GM19372 (cell line): ENCODE measurements around the gene RNLS.

Experiments
- ATAC-seq: cut with Tn5 transposase; IDR thresholded peaks from one replicate; pipeline ENCODE4 v1.9.1; 2021; ENCODE audit warnings: mild to moderate bottlenecking, low read depth, moderate library complexity; ENCODE audit not compliant: unreplicated experiment

RNLS gene

DNA sequence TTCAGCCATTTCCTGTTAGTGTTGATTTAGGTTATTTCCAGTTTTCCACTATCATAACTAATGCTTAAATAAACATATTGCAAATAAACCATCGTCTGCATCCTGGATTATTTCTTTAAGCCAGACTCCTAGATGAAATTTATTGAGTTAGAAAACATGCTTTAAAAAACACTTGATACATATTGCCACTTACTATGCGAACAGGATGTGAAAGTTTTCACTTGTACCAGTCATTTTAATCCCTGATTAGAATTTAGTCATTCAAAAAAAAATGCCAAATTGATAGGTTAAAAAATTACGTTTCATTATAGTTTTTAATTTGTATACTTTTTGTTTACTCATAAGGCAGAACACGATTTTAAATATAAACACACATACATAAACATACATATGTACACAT is 309.6 kb downstream of the RNLS start:
- no peak for ATAC-seq

DNA sequence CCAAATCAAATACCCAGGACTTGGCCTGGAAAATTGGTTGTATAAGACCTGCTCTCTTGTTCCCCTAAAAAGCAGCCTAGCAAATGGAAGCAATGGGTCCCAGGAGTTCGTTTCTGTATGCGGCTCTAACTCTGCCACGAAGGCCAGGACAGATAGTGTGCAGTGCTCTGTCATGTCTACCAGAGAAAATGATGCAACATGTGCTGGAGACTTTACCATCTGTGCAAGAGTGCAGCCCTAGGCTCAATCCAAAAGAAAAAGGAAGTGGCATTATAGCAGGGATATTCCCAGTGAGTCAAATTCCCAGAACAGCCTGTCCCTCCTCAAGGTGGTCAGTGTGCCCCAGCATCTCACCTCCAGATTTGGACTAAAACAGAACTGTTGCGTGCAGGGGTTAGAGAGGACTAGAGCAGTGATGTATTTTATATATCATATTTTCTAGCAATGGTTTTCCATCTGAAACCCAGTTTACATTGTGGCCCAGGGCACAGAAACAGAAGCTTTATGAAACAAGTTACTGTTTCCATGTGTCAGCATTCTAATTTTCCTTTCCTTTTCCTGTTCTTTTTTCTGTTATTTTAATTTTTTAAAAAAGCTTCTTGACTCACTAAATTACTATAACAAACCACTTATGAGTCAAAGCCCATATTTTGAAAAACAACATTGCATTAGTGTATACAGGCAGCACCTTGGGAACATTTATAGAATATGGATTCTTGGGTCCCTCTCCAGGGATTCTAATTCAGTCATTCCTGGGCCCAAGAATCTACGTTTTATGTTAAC is 311.2 kb downstream of the RNLS start:
- peak; percentile 10 for ATAC-seq

DNA sequence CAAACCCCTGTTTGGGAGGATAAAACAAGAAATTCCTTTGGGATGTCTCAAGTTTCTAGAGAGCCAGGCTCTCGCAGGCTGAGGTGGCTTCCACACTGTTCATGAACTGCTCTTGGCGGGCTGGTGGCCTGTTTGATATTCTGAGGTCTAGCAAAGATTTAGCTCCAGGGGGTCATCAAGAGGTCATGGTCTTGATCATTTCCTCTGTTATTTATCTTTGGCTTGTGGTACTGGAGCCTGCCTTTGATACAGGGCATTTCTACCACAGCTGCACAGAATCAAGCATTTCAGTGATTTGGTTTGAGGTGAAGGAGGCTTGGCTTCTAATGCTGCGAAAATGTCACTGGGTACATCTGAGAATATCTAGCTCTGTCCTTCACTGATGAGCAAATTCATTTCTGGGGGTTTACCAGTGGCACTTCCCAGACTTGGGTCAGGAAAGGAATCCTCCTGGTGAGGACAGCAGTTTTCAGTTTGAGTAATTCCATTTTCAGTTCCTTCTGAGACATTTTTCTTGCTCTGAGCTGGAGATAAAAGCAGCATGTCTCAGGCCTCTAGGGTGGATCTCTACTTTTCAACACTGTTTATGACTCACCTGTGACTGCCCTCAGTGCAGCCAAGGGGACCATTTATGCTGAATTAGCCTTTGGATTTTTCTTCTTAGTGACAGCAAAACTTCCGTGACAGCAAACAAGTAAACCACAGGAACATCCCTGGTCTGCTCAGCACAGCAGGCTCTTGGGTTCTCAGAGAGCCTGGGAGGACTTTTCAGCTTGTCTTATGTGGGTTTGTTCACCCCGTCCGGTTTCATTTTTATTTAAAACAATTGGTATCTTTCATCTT is 312.0 kb downstream of the RNLS start:
- ATAC-seq: peak; percentile 82

DNA sequence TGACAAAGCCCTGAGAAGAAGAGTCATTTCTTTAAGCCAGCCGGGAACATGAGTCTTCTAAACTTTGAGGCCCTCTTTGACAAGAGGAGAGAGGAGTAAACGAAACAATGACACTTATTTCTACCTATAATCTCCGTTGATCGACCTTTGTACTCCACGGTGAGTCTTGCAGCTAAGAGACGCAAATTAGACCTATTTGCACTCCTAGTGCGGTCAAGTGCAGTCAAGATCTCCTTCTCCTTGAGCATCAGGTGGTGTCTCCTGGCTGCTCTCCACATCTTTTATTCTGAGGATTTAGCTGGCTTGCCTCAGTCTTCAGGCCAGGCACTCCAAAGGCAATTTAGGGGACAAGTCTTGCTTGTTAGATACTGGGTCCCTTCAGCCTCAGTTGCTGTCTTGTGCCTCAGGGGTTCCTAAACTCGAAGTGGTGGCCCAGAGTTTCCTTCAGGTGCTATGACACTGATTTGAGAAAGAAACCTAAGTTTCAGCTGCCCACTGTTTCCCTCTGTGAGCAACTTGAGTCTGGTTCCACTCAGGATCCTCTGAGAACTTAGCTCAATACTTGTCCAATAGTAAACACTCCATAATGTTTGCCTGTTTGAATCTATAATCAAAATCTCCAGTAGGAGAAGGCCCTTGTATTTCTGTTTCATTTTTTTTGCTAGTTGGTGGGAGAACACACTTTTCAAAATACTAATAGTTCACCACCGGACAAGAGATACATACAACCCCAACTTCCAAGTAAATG is 312.9 kb downstream of the RNLS start:
- ATAC-seq: no peak

DNA sequence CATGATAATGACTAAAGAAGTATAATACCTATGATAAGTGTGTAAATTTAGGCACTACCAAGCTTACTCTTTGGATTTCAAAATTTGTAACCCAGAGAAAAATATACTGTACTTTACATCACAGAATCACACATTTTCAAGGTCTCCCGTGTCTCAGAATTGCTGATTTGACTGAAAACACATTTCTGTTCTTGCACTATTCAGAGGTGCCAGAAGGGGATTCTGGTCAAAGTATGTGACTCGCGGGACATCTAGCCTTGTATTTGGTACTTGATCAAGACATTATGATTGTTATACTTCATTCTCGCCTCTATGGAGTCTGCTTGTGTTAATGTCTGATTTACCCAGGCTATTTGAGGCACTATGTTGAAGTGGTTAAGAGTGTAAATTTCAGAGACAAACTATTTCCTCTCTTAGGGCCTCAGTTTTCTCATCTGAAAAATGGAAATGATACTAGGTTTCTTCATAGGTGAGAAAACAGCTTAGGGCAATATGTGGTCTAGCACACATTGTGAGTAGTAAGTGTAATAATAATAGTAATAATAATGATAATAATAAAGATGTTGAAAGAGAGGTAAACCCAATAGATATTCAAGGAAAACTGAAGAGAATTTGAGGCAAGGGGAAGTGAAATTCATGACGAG is 320.4 kb downstream of the RNLS start:
- no peak for ATAC-seq

DNA sequence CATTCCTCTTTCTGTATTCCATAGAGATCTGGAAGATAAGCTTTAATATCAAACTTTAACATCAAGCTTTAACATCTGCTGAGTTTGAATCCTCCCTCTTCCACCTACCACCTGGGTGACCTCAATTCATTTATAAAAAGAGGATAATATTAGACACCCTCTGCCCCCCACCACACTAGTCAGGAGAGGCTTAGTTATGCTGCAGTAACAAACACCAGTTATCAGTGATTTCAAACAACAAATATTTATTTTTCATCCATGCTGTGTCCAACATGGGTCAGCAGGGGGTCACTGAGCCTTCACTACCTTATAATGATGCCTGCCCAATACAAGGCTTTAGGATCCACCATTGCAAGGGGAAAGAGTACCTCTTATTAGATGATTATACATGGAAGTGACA is 322.0 kb downstream of the RNLS start:
- ATAC-seq: no peak

DNA sequence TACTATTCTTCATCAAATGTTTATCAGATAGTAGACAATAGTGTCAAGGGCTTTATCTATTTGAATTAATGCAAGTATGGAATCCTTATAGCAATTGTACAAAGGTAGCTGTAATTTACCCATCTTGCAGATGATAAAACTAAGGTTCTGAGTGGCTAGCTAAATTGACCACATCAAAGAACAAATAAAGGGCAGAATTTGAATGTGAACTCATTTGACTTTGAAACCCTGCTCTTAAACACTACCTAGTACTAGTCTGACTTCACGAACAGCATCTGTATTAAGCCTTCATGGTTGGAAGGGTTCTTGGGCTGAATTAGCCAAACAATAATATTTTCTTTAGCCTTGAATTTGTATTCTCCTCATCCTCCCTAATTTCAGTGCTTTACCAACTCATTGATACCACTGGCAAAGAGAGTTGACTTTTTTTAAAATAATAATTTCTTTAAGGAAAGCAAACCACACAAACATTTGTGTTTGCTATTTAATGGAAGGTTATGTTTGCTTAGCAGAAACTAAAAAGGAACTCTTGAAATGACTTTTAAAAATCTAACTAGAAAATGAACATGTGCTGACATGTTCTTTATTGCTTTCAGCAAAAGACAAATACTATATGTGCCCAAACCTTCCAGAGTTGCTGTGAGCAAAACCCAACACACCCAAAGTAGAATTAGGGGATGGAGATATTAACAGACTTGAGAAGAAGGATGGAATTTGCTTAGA is 322.6 kb downstream of the RNLS start:
- no peak for ATAC-seq

DNA sequence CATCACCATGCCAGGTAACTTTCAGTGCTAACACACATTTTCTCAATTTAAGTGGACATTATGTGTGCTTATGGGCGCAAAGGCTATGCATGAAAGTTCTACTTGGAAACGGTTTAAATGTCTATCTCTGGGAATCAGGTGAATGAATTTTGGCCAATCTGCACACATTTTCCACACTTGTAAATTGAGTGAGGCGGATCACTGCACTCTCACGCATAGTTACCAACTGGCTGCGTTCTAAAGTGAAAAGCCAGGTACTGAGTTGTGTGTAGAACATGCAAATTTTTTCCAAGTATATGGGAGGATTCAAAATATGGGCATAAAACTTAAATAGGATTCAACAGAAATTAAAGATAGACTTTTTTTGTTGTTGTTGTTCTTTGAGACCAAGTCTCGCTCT is 323.7 kb downstream of the RNLS start:
- no peak for ATAC-seq

DNA sequence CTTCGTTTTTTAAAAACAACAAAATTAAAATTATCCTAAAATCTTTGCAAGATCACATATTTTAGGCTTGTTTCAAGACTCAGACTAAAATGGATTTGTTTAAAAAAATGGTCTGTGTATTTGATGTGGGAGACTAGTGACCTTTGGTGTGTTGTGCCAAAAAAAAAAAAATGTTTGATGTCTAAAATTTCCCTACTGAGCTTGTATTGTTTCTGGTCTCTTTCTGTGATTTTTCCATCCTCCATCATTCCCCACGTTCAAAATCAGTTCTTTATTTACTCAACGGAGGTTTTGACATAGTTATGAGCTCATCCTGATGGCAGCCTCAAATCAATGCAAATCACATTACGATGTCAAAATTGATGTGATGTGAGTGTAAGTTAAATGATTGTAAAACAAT is 326.2 kb downstream of the RNLS start:
- no peak for ATAC-seq

DNA sequence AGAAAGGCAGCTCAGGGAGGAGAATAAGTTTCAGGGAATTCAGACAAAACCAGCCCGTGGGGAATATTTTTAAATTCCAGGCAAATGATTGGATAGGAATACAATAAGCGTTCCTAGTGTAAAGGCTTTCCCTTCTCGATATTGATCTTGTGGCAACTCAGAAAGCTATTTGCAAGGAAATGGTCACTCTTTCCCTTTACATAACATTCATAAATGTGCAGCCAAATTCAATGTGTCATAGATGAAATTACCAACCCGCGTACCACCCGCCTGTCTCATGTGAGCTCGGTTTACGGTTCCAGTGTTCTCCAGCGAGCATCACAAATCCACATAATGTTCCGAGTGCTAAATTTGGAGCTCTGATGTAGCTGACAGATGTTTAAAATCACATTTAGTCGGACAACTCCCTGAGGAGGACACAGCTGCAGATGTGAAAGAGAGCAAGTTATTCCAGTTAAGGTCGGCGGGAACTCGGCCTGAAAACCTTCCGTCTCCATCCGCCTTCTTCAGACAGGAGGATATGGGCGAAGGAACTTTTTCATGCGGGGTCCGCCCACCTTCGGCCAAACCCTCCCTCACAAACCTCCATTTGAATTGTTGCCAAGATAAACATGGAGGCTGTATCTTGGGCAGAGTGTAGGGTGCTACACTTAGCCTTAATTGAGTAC is 327.0 kb downstream of the RNLS start:
- no peak for ATAC-seq

DNA sequence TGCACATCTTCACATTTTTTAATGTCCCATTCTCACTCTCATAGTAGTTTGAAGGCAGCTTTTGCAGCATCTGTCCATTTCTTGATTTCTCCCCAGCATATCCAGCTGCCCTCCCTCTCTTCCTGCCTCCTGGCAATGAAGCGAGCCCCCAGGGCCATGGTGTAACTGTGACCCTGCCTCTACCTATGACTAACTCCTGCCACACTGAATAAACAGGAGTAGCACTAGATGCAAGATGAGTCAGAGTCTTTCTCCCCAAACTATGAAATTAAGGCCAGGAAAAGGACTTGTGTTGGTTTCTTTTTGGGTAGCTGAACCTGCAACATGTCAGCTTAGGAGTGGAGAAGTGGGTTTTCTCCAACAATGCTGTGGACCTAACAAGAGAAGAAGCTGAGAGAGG is 329.0 kb downstream of the RNLS start:
- ATAC-seq: no peak

DNA sequence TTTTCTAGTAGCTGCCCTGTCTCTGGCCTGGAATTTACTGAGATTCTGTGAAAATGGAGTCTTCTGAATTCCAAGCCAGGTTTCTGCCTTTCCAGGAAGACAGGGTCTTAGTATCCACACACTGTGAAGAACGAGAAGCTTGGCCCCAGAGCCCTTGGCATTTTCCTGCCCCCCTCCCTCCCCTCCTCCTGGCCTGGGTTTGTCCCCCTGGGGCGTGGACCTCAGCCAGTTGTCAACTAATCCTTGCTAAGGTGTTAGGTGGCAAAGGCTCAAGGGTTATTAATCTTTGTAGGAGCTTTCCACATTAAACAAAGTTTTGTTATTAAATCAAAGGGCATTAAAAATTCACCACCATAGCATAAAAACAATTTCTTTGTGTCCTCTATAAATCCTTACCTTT is 329.5 kb downstream of the RNLS start:
- no peak for ATAC-seq

DNA sequence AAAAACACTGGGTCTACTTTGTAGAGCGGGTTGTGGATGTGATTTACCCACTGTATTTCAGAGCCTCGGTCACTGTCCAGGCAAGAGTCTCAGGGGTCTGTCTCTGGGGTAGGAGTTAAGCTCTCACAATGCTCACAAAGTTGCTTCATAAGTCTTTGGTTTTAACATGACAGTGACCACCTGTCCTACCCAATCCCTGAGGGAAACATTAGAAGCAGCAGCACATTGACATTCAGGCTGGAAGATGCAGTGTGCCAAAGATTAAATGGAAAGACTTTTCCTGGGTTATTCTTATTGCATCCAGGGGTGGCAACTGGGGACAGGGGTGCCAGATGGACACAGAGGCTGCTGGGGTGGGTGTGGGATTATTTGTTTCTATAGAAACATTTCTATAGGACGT is 330.0 kb downstream of the RNLS start:
- ATAC-seq: no peak

DNA sequence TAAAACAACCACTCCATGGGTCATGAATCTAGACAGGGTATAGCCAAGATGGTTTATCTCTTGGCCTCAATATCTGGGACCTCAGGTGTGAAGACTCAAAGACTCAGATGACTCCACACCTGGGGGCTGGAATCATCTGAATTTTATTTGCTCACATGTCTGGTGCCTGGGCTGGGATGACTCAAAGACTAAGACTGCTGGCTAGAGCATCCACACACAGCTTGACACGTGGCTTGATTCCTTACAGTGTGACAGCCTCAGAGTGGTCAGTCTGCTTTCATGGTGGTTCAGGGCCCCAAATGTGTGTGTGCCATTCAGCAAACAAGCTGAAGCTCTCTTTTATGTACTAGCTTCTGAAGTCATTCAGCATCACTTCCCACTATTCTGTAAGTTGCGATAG is 333.7 kb downstream of the RNLS start:
- no peak for ATAC-seq

DNA sequence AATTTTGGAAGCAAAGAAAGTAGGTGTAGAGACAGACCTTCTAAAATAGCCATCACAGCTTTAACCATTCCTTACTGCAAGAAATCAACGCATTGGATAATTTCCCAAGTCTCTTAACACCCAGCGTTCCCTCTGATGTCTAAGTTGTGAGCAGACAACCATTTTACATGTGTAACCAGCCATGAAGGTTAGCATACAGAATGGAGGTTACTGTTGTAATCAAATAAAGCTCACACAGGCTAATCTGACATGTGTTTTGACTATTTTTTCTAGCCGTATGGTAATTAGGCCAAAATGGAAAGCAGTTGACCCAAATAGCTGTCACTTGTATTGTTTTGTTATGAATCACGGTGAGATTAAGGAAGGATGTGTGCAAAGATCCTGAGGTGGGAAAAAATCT is 336.4 kb downstream of the RNLS start:
- ATAC-seq: no peak

DNA sequence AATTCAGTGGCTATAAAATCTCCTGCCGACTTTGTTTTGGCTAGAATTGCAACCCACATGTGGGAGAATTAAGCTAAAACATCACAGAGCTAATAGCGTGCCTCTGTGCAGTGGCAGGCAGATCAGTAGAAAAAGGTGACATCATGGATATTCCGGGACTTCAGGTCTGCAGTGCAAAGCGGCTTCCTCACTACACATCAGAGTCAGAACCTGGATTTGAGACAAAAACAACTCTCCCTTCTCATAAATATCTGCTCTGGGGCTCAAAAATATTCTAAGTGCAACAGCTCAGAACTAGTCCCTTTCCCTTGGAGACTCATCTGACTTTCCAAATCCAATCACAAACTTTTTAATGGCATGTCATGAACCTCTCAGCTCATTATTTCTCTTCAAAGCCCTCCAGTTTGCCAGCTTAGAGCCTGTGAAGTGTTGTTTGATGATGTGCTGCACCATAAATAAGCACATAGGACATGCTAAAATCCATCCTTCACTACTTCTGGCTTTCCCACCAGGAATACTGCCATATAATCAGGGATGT is 337.1 kb downstream of the RNLS start:
- no peak for ATAC-seq

DNA sequence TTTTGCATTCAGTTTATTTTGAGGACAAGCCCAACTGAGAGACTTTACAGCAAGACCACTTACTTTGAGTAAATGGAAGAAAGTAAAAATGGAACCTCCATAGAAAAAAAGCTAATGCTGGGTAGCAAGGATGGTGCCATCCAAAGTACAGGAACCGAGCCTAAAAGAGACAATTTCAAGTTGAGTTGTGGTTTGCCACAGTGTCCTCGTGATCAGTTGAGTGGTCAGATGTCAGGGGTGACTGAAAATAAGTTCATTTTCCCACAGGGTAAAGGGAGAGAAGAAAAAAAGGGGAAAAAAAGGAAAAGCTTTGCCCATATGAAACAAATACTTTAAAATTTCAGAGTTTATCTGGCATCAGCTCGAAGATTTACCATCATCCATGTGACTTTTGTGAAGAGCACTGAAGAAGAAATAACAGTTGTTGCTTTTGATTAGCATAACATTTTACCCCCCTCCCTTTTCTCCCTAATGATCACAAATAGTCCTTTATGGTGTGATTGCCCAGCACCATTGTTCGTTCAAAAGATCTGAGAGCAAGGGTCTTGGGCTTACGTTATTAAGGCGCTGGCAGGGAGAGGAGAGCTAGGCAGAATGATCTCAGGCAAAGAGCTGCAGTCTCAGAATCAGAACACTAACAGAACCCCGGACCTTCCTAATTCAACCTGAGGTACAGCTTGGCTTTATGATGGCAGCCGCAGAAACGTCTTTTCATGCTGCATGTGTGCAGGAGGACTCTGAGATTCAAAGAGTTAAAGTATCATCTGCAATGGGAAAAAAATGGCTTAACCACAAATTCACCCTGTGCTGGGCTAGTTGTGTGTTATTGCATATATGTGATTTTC is 338.1 kb downstream of the RNLS start:
- ATAC-seq: no peak
